Fibroblast of gingiva (primary cell): Measurements from ENCODE around the gene KIF26A.
"Not testable (repeated sequence)": the region's sequence is repeated elsewhere in the genome, so short reads cannot be mapped to it uniquely, and the experiment has no call there.

Source experiments
- DNase-seq: peaks from one replicate; pipeline ENCODE4 v3.0.0-alpha.2; 2011; ENCODE audit warnings: low read depth

Gene KIF26A

DNA sequence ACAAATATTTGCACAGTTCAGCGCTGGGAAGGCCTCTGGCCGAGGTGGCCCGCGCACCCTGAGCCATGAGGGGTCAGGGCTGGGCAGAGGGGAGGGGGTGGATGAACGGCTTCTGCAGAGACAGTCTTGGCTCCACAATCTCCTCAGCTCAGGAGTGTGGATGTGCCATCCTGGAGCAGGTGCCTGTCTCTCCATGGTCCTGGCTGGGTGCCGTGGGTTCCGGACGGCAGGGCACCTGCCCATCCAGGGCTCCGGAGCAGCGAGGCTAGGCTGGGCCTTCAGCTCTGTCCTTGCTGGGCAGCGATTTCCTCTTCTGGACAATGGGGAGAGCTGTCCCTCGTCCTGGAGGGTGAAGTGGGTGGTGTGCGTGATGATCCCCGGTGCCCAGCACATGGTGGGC is 55.6 kb downstream of the KIF26A start:
- no peak for DNase-seq

DNA sequence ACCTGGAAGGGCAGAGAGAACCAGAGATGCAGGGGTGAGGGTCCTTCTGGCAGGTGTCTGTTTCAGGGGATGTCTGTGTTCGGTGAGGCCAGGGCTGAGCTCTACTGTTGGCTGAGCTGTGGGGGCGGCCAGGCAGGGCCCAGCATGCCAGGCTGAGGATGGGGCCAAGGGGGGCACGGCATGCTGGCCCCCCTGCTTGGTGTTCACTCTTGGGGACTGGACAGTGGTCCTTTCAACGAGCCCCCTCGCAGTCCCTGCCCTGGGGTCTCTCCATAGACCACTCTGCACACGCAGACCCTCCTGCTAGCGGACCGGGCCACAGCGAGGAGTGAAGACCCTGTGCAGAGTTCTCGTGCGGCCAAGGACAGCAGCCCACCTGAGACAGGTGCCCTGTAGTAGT is 56.3 kb downstream of the KIF26A start:
- DNase-seq: no peak

DNA sequence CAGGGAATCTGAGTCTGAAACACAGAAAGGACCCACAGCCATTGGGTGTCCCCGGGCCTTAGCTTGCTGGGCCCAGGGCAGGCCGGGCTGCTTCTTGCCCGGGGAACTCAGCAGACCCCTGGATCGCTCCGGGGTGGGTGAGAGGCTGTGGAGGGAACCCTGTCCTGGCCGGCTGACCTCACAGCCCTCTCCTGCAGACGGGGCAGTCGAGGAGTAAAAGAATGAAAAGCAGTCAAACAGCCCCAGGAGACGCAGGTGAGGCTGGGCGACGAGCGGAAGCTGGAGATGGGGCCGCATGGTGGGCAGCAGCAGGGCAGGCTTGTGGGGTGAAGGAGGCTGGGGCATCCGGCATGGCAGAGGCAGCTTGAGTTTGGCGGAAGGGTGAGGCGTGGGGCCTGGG is 57.0 kb downstream of the KIF26A start:
- no peak for DNase-seq

DNA sequence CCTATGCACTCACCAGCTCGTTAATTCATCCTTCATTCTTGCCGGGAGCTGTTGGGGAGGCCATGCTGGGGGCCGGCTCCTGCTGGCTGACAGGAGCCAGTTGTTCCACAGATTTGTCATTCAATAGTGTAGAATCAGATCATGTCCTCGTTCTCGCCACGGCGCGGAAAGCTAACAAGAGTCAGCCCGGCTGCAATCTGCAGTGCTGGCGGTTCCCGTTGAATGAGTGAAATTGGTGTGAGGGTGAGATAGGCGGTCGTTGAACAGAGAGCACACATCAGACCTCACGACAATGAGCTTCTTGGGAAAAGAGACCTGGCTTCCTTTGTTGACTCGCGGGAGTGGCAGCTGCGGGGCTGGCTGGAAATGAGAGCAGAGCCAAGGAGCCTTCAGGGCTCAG is 57.5 kb downstream of the KIF26A start:
- no peak for DNase-seq

DNA sequence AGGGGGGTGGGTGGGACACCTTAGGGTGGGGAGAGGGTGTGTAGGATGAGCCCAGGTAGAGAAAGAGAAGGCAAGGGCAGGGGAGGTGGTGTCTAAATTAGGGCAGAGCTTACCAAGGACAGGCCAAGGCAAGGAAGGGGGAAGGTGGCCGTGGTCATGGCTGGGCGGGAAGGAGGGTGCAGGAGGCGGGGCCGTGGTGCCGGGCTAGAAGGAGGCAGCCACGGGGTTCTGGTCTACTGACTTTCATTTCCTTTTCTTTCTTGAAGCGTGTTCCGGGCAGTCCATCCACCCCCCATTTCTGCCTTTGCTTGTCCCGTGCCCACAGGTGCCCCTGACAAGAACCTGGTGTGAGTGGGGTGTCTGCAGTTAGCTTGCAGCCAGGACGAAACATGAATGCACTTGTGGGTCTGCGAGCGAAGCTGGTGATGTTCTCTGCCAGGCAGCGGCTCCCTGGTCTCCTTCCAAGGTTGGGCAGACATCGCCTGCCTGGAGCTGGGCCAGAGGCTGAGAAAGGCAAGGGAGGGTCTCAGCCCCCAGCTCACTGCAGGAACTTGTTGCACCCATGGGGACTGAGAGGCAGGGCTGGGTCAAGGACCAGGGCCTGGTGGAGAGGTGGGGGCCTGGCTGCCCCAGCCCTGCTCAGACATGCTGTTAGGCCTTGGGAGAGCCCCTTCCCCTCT is 58.2 kb downstream of the KIF26A start:
- DNase-seq: no peak

DNA sequence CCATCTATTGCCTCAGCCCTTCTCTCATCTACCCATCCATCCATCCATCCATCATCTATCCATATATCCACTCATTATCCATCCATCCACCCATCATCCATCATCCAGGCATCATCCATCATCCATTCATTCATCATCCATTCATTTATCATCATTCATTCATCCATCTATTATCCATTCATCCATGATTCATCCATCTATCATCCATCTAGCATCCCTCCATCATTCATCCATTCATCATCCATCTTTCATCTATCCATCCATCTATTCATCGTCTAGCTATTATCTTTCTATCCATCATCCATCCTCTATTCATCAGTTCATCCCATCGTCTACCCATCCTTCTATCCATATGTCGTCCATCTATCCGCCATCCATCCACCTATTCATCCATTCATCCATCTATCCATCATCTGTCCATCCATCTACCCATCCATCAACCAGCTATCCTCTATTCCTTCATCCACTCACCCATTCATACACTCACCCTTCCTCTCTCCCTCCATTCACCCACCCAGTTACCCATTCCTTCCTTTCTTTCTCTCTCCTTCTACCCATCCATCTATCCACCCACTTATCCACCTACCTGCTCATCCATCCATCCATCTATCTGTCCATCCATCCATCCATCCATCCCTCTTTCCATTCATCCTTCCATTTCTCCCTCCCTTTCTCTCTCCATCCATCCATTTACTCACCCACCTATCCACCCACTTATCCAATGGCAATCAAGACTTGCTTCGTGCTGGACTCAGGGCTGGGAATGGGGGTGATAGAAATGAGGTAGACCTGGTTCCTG is 59.3 kb downstream of the KIF26A start:
- DNase-seq: no peak

DNA sequence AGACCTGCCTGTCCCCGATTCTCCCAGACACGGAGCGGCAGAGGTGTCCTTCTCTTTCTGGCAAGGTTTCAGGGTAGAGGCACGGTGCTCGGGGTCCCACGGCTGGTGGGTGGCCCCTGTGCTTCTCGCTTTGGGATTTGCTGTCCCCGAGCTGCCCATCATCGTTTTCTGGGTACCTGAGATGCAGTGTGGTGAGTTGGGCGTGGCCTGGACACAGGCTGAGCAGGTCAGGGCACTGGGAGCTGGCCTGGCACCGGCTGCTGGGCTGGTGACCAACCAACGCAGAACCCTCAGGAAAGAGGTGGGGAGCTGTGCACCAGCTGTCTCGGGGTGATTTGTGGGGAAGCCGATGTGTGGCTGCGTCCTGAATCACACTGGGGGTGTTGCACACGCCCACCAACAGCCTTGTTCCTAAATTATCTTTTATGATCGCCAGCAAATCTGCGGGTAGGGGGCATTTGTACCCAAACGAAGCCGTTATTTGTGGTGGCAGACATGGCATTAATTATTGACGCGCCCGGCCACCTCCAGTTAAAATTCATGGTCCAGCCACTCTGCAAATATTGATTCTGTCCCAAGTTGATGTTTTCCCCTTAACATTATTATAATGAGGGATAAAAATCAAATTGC is 61.0 kb downstream of the KIF26A start:
- no peak for DNase-seq

DNA sequence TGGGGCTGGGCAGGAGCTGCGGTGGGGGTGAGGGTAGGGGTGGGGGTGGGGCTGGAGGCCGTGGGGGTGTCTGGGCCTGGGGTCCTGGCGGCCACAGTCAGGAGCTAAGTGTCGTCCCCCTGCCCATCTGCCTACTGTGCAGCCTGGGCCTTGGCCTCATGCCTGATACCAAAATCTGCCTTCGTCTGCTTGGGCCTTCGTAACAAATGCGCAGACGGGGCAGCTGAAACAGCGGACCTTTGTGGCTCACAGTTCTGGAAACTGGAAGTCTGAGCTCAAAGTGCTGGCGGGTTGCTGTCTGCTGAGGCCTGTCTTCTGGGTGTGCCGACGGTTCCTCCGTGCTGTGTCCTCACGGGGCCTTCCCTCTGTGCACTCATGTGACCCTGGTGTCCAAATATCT is 61.7 kb downstream of the KIF26A start:
- no peak for DNase-seq

DNA sequence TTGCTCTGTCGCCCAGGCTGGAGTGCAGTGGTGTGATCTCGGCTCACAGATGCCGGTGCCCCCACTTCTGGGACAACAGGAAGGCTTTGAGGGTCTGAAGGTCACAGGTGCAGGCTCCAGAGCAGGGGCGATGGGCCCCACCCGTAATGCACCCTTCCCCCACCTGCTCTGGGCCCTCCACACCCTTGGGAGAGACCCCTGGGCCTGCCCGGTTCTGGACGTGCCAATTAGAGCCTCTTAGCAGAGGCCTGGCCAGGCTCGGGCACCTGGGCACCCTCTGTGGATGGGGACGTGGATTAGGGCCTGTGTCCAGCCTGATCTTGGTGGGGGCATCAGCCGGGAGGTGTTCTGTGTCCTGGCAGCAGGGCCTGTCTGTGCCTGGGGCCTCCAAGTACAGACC is 62.2 kb downstream of the KIF26A start:
- DNase-seq: no peak

DNA sequence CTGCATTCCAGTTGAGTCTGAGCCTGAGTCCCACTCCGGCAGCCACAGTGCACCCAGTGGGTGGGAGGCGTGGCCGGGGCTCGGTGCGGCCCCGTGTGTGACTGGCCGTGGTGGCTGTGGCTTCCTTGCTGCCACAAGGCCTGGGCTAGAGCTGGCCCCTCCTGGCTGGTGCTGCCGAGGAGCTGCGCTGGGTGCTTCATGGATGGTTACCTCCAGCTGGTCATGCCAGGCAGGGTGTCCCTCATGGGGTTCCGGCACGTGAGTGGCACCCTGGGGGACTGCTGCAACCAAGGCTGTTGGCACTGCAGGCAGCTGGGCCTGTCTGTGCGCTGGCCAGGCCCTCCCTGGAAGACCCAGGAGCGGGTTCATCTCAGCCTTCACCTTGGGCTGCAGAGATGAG is 62.7 kb downstream of the KIF26A start:
- no peak for DNase-seq

DNA sequence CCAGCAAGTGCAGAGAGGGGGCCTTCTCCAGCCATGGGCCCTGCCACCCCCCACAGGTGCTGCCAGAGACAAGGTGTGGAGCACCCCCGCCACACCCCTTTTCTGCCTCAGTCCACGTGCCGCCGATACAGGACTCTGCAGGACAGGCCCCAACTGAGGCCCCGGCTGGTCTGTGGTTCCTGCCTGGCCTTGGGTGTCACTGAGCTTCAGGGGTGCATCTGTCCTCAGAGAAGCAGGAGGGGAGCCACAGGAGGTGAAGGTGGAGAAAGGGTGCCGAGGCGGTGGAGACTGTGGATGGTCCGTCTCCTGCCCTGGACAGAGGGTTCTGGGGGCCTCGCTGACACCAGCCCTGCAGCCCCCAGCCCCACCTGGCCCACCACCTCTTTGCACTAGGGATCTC is 63.1 kb downstream of the KIF26A start:
- no peak for DNase-seq

DNA sequence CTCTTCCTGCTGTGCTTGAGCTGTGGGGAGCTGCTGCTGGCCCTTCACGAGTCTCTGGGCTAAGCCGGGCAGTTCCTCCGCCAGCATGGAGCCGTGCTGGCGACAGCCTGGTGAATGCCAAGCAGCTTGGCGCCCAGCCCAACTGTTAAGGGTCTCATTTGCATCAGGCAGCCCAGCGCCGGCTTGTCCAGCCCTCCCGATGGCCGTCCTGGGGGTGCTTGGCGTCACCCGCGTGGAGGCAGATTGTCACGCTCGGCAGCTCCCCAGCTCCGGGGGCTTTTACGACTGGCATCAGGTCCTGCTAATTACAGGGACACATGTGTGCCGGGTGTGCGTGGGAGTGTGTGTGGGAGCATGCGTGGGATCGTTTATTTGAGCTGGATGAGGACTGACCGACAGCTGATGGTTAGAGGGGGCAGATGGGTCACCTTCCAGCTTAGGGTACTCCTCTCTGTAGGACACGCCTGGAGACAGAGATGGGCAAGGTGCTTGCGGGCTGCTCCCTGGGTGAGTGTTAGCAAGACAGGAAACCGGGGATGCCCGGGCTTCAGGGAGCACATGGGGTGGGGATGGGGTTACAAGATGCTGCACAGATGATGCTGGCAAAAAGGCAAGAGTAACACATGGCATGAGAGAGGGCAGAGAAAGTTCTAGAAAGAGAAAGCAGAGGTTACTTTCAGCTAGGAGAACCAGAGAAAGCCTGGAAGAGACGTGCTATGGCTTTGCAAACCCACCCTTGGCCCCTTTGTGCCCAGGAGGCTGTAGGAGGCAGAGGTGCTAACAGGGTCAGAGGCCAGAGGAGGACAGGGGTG is 64.1 kb downstream of the KIF26A start:
- DNase-seq: no peak

DNA sequence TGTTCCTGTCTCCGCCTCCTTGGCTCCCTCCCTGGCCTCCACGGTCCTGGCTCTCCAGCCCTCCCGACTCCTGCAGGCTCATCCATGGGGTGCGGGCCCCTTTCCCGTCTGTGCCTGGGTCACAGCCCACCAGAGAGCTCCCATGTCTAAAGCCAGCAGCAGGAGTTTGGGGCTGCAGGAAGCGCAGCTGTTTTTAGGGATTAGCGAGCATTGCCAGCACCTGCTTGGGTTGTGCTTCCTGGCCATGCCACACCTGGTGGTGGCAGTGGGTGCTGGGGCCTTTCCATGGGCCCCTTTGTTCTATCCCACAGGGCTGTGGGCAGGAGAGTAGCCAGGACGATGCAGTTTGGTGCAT is 64.7 kb downstream of the KIF26A start:
- no peak for DNase-seq

DNA sequence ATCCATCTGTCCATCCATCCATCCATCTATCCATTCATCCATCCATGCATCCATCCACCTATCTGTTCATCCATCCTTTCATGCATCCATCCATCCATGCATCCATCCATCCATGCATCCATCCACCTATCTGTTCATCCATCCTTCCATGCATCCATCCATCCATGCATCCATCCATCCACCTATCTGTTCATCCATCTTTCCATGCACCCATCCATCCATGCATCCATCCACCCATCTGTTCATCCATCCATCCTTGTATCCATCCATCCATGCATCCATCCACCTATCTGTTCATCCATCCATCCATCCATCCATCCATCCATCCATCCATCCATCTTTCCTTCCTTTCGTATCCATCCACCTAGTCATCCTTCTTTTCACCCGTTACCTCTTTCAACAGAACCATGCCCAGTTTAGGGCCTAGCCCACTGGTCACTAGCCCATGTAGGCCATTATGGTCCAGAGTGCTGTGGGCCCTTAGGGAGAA is 66.3 kb downstream of the KIF26A start:
- DNase-seq: no peak

DNA sequence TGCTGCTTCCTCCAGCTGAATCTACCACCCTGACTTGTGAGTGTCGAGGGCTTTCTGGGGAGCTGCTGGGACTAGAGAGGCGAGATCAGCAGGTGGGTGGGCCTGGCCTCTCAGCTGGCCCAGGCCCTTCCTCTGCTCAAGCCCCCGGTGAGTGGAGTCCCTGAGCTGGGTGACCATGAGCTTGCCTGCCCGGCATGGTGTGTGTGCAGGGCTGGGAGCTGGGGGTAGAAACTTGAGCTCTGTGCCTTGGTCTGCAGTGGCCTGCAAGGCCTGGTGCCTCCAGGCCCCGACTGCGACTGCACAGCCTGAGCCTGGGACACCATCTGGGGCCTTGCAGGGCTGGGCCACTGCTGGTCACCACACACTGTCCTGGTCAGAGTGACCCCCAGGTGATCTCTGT is 67.4 kb downstream of the KIF26A start:
- DNase-seq: no peak

DNA sequence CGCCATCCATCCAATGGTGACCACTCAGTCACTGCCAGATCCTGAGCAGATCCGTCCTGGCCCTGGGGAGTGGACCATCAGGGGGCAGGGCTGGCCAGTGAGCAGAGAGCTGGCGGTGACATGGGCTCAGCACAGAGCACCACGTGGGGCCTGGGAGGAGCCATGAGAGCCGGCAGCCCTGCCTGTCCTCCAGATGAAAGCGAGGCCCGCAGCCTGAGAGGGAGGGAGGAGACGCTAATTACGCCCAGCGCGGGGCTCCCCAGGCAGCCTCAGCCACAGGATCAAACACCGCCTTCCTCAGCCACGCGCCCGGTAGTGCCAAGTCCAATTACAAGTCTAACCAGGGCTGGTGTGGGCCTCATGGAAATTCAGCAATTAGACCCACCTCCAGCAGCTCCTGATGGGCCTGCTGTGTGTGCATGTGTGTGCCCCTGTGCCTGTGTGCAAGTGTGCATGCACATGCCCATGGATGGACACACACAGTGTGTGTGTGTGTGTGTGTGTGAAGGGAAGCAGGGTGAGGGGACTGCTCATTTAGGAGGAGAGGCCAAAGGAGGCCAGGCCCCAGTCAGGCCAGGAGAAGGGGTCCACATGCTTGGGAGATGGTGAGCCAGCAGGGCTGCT is 68.0 kb downstream of the KIF26A start:
- DNase-seq: no peak

DNA sequence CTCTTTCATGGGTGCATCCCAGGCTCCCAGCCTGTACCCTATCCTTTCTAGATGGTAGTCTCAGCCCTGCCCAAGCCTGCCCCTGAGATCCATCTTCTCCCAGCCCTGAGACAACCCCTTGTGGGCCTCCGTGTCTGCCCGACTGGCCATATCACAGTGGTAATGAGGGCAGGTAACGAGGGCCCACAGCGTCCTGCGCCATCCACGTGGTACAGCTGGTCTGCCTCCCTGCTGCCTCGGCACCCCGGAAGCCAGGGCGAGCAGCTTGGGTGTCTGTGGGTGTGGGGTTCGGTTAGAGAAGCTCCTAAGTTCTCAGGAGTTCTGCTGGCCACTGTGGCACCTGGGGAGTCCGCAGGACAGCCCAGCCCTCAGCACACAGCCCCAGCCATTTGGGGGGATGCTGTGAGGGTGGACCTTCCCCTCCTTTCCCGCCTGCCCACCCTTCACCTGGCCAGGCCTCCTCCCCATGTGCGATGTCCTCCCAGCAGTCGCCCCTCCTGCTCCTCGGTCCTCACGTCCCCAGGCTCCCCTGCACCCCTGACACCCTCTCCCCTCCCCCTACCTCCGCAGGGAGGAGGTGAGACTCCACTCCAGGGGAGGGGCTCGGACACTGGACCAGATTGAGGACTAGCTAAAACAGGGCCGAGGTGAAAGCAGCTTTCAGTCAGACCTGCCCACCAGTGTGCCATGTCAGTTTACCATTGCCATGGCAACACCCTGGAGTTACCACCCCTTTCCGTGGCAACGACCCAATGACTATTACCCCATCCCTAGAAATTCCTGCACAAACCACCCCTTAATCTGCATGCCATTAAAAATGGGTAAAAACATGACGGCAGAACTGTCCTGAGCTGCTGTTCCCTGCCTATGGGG is 69.0 kb downstream of the KIF26A start:
- DNase-seq: no peak

DNA sequence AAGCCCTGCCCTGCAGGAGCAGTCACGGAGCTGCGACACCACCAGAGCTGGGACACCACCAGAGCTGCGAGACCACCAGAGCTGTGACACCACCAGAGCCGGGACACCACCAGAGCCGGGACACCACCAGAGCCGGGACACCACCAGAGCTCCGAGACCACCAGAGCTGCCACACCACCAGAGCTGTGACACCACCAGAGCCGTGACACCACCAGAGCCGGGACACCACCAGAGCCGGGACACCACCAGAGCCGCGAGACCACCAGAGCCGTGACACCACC is 69.6 kb downstream of the KIF26A start:
- DNase-seq: not testable (repeated sequence)

DNA sequence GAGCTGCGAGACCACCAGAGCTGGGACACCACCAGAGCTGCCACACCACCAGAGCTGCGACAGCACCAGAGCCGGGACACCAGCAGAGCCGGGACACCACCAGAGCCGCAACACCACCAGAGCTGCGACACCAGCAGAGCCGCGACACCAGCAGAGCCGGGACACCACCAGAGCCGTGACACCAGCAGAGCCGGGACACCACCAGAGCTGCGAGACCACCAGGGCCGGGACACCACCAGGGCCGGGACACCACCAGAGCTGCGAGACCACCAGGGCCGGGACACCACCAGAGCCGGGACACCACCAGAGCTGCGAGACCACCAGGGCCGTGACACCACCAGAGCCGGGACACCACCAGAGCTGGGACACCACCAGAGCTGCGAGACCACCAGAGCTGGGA is 69.9 kb downstream of the KIF26A start:
- DNase-seq: not testable (repeated sequence)

DNA sequence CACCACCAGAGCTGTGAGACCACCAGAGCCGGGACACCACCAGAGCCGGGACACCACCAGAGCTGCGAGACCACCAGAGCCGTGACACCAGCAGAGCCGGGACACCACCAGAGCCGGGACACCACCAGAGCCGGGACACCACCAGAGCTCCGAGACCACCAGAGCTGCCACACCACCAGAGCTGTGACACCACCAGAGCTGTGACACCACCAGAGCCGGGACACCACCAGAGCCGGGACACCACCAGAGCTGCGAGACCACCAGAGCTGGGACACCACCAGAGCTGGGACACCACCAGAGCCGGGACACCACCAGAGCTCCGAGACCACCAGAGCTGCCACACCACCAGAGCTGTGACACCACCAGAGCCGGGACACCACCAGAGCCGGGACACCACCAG is 70.7 kb downstream of the KIF26A start:
- not testable (repeated sequence) for DNase-seq
